SKM-1 treated with dmso at 0.1 percent for 144 hours (cell line): ENCODE measurements around the gene APLP2.
"Not testable (repeated sequence)": the region's sequence is repeated elsewhere in the genome, so short reads cannot be mapped to it uniquely, and the experiment has no call there.

ENCODE experiments used
- DNase-seq: peaks from one replicate; lab custom pipeline; 2025; ENCODE audit not compliant: unreplicated experiment; lab: John Stamatoyannopoulos, UW

APLP2 gene

GRCh38 chr11:130069659-130070108, at the start of gene APLP2:
TSS of gene APLP2 (plus strand) at chr11:130069894. CDS start at chr11:130069978, 84 bp downstream.
- peak; percentile 98 for DNase-seq

DNA sequence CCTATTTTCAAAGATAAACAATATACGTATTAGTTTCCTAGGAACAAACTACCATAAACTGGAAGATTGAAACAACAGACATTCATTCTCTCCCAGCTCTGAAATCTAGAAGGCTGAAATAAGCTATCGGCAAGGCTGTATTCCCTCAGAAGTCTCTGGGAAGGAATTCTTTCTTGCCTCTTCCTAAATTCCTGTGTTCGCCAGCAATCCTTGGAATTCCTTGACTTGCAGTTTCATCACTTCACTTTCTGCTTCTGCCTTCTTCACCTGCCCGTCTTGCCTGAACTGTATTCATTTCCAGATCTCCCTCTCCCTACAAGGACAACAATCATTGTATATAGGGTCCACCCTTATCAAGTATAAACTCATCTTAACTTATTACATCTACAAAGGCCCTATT, 49.4 kb upstream of the APLP2 start:
- DNase-seq: no peak

DNA sequence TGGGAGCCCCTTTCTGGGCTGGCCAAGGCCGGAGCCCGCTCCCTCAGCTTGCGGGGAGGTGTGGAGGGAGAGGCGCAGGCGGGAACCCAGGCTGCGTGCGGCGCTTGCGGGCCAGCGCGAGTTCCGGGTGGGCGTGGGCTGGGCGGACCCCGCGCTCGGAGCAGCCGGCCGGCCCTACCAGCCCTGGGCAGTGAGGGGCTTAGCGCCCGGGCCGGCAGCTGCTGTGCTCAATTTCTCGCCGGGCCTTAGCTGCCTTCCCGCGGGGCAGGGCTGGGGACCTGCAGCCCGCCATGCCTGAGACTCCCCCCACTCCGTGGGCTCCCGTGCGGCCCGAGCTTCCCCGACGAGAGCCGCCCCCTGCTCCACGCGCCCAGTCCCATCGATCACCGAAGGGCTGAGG, 48.1 kb upstream of the APLP2 start:
- DNase-seq: not testable (repeated sequence)

- DNase-seq: no peak
Observed at GRCh38 chr11:130022799-130023198, 46.9 kb upstream of the APLP2 start.

DNA sequence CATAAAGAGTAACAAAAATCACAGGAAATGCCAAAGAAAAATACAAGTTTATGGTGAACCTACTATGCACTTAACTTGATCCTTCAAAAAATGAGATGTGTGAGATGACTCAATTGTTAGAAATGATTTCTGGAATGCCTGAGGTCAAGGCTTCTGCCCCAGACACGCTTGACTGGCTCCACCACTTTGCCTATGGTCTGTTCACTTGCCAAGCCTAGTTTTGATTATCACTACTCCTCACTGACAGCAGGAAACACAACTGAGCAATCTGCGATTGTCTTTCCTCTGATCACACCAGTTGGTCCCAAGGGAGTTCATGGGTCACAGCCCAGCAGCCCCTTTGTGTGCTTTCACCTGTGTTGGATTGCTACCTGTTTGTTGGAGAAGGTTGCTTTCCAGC, 46.5 kb upstream of the APLP2 start:
- no peak for DNase-seq

GRCh38 chr11:130024361-130024760, 45.3 kb upstream of the APLP2 start:
- no peak for DNase-seq

GRCh38 chr11:130025371-130025770, 44.3 kb upstream of the APLP2 start:
- DNase-seq: no peak

DNA sequence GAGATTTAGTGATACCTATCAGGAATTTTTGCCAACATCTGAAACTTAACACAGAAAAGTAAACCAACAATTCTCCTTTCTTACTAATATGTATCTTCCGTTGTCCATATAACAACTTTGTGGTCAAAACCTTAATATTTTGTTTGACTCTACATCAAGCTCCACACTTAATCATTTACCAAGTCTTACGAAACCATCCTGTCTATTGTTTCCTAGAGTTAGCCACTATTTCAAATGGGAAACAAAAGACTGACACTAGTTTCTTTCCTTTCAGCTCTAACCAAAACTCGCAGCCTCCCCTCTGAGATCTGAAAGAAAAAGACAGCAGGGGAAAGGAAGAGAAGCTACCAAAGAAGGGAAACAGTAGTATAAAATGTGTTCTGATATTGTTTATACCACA, 40.6 kb upstream of the APLP2 start:
- no peak for DNase-seq

GRCh38 chr11:130031056-130031455, 38.6 kb upstream of the APLP2 start:
- DNase-seq: no peak

DNA sequence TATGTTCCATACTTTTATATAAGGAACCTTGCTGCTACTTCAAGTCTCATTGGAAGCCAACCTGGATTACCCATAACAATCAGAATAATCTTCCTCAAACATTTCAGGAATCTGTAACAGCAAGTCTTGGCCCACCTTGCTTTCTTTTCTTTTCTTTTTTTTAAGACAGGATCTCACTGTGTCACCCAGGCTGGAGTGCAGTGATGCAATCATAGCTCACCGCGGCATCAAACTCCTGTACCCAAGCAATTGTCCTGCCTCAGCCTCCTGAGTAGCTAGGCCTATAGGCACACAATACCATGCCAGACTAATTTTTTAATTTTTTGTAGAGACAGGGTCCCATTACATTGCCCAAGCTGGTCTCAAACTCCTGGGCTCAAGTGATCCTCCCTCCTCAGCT, 37.7 kb upstream of the APLP2 start:
- DNase-seq: no peak

- DNase-seq: no peak
Observed at GRCh38 chr11:130032931-130033330, 36.8 kb upstream of the APLP2 start.

DNA sequence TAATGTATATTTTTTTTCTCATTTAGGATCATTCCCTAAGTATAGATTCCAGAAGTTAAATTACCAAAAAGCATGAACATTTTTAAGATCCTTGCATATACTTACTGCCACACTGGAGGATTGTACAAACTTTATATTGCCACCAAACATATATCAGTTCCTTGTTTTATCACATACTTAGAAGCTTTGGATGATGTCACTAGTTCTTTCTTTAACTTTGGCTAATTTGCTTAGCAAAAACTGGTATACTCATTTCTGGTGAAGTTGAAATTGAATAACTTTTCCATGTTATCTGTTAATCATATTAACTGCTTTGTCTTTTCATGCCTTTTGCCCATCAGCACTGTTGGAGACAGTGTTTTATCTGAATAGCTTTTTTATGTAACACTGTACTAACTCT, 35.5 kb upstream of the APLP2 start:
- DNase-seq: no peak

- no peak for DNase-seq
Observed at GRCh38 chr11:130037058-130037457, 32.6 kb upstream of the APLP2 start.

- no peak for DNase-seq
Observed at GRCh38 chr11:130037881-130038585, 31.7 kb upstream of the APLP2 start.

- no peak for DNase-seq
Observed at GRCh38 chr11:130040281-130040940, 29.3 kb upstream of the APLP2 start.

- DNase-seq: peak; percentile 26
Observed at GRCh38 chr11:130042093-130042591, 27.6 kb upstream of the APLP2 start.

- DNase-seq: peak; percentile 21
Observed at GRCh38 chr11:130043575-130043974, 26.1 kb upstream of the APLP2 start.

DNA sequence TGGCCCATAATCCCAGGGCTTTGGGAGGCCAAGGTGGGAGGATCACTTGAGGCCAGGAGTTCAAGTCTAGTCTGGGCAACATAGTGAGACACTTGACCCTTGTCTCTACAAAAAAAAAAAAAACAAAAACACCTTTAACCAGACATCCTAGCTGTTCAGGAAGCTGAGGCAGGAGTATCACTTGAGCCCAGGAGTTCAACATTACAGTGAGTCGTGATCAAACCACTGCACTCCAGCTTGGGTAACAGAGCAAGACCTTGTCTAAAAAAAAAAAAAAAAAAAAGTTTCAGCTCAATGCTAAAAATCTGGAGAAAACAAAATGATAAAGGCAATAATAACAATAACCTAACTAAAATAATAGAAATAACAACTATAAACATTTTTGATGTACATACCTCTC, 22.6 kb upstream of the APLP2 start:
- no peak for DNase-seq

DNA sequence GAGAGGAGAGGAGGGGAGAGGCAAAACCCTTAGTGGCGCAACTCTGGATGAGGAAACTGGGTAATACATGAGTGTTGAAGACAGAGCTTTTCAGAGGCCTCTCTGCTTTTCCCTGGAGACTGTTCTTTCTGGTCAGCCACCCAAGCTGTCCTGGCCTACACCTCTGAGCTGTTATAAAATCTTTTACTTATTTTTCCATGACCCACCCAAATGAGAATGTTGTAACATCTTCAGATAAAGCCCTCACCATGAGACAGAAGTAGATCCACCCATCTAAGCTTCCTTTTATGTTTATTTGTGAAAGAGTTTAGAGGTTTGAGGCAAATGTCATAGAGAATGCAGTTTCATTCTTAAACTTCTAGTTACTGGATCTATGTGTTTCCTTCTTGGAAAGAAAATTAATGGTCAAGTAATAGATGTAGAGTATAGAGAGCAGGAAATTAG, 20.3 kb upstream of the APLP2 start:
- DNase-seq: peak; percentile 83

DNA sequence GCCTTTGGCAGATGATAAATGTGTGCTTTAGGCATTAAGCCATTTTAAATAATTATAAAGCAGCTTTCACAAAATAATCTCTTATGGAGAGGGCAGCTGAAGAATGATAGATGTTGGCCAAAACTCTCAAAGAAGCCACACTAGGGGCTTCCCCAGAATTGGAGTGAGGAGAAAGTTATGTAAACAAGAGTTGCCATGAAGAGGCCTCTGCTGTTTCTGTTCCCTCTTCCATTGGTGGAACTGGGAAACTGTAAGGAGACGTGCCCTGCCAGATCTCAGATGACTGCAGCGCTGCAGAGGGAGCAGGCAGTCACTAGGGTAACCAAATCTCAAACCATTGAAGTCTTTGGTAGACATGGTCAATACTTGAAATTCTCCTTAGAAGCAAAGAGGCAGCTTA, 19.4 kb upstream of the APLP2 start:
- DNase-seq: no peak

- DNase-seq: peak; percentile 96
Observed at GRCh38 chr11:130051082-130051481, 18.6 kb upstream of the APLP2 start.

DNA sequence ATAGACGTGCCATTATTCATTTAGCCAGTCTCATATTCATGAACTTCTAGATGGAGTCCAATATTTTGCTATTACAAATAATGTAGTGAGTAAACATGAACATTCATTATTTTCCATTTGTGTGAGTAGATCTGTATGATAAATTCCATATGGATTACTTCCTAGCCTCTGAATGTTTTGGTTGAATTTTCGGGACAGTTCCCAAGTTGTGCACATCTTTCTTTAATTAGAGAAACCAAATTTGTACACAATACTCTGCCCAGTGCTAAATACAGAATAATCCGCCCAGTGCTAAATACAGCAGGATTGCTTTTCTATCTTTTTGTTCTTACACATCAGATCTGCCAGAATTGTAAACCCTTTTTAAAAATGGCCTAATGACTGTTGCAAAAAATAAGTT, 17.1 kb upstream of the APLP2 start:
- no peak for DNase-seq
